ENCODE results near the gene TMPRSS6. TPM values are rescaled to one million over a fixed set of nuclear protein-coding genes. Genes with fewer than 3 reads are reported as not detected.

Gene TMPRSS6
- total RNA-seq, 2 donors from 2014 or later = 86.6 to 343 TPM

DNA sequence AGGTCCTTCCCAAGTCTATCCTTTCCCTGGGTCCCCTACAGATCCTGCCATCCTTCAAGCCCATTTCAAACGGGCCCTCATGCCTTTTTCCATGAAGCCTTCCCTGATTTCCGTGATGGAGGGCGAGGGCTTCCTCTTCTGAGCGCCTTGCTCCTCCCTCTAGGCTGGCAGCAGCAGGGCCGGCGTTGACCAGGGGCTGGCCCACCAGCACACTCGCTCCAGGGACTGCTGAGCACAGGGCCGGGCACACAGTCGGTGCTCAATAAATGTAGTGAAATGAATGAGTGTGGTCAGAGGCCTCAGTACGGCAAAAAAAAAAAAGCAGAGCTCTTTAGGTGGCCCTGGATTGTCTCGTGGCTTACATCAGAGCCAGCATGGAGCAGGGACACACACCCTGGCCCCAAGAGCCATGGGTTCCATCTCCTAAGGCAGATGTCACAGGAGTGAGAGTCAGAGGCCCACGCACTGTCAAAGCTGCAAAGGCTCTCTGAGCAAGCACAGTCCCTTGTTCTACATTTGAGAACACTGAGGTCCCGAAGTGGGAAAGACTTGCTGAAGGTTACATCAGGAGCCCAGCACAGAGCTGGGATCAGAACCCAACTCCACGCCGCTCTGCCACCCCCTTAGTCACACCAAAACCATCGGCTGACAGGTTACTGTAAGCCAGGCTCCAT lies 37.1 kb upstream of the TMPRSS6 start:
- Mint-ChIP-seq H3K27me3 (no peaks in the 10 kb centered on the region), H3K9me3 (no peaks in the 10 kb centered on the region), H3K36me3 (ENCODE audit: low read depth) (peaks cover 87% of the 10 kb centered on the region), H3K4me3 (peak overlapping the region; percentile 96), H3K4me1 (peaks cover 44% of the 10 kb centered on the region), H3K27ac (peak overlapping the region; percentile 89)
- peak; percentile 8 for ATAC-seq (replicated peaks)

DNA sequence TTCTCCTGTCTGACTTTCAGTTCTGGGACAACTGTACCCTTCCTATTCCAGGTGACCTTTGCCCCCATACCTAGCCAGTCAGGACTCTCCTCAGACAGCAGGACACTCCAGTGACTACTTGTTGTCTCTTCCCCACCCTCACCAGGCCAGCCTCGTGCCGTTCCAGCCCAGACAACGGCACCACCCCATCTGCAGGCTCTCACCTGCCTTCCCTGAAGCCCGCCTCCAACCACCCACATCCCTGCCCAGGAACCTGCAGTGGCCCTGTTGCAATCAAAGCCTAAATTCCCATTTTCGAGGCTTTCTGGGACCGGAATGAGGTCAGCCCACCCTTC lies 36.5 kb upstream of the TMPRSS6 start:
- Mint-ChIP-seq H3K36me3 (ENCODE audit: low read depth) (peaks cover 94% of the 10 kb centered on the region), H3K27ac (peak overlapping the region; percentile 89), H3K4me3 (peak overlapping the region; percentile 96), H3K4me1 (peaks cover 38% of the 10 kb centered on the region), H3K9me3 (no peaks in the 10 kb centered on the region), H3K27me3 (no peaks in the 10 kb centered on the region)
- ATAC-seq (replicated peaks) = no peak

DNA sequence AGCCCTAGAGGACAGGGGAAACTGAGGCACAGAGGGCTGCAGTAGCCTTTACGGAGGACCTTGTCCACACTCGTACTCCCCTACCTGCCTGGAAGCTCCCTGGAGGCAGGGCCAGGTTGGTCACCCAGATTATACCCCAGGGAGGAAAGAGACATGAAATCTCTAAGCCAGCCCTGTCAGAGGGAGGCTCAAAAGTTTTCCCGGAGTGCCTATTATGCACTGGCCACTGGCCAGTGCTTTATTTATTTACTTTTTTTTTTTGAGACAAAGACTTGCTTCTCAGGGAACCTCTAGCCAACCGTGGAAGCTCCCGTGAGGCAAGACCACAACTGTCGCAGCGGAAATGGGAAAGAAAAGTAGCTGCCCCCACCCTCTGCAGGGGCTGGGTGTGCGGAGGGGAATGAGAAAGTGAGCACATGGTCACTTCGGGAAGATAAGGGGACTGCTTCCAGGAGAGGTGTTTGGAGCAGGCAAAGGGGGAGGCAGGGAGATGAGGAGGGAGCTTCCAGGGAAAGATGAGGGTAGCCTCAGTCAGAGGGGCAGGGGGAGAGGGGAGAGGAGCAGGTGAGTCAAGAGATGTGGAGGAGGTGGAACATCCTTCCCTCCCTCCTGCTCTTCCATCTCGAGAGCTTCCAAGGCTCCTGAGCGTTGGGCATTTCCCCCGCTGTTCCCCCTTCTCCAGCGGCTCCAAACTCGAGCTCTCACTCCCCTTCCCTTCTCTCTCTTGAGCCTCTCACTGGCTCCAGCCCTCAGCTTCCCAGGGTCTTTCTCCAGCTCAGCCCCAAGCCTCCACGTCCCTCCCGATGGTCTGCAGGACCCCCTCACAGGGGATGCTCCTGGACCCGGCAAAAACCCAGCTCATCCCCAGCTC lies 35.9 kb upstream of the TMPRSS6 start:
- Mint-ChIP-seq H3K27me3 (no peaks in the 10 kb centered on the region), H3K9me3 (no peaks in the 10 kb centered on the region), H3K36me3 (ENCODE audit: low read depth) (peaks cover 100% of the 10 kb centered on the region), H3K27ac (peak overlapping the region; percentile 89), H3K4me3 (peak overlapping the region; percentile 96), H3K4me1 (peaks cover 35% of the 10 kb centered on the region)
- ATAC-seq (replicated peaks) = no peak

DNA sequence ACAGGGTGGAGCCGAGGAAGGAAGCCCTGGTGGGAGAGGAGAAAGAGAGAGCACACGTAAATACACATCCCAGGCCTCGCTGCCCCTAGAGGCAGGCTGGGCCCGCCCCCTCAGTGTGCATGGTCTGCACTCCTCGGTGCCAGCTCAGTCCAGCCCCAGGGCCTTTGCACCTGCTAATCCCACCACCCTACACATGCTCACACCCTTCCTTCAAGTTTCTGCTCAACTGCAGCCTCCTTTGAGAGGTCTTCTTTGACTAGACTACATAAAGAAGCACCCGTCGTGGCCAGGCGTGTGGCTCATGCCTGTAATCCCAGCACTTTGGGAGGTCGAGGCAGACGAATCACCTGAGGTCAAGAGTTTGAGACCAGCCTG lies 34.7 kb upstream of the TMPRSS6 start:
- H3K4me3 Mint-ChIP-seq = peak overlapping the region; percentile 96
- peak overlapping the region; percentile 89 for H3K27ac Mint-ChIP-seq
- H3K27me3 Mint-ChIP-seq = no peaks in the 10 kb centered on the region
- H3K9me3 Mint-ChIP-seq = no peaks in the 10 kb centered on the region
- peaks cover 33% of the 10 kb centered on the region for H3K4me1 Mint-ChIP-seq
- no peak for ATAC-seq (replicated peaks)
- peaks cover 100% of the 10 kb centered on the region for H3K36me3 Mint-ChIP-seq (ENCODE audit: low read depth)

DNA sequence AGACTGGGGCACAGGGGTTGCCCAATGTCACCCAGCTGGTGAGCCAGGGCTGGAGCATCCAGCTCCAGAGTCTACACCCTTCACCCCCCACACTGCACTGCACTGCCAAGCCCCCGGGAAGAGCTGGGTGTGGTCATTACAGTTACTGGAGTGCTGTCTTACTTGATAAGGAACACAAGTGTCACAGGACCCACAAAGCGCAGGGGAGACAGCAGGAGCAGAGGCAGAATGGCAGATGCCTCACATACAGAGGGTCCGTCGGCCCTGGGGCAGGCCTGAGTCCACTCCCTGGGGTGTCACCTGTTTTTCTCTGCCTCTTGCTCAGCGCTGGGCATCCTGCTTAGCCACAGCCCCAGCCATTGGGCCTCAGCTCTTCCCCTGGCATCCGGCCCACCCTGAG lies 32.5 kb upstream of the TMPRSS6 start:
- H3K9me3 Mint-ChIP-seq = no peaks in the 10 kb centered on the region
- no peak overlapping the region for H3K27ac Mint-ChIP-seq
- no peak for ATAC-seq (replicated peaks)
- peaks cover 54% of the 10 kb centered on the region for H3K4me1 Mint-ChIP-seq
- peak overlapping the region; percentile 96 for H3K4me3 Mint-ChIP-seq
- H3K36me3 Mint-ChIP-seq (ENCODE audit: low read depth) = peaks cover 100% of the 10 kb centered on the region
- H3K27me3 Mint-ChIP-seq = no peaks in the 10 kb centered on the region

DNA sequence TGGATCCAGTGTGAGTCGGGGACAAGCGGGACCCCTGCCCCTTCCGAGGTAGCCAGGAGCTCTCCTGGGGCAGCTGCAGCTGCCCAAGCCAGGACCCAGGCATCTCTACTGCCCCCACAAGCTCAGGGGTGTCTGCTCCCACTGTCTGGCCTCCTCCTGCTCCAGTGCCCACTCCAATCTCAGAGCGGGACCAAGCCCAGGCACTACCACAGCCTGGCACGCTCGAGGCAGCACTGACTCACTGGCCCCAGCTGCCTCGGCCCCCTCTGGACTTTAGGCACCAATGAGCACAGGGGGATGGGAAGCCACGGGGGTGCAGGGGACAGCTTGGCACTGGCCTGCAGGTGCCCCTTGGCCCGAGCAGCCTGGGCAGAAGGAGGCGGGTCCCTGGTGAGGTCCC lies 32.0 kb upstream of the TMPRSS6 start:
- peaks cover 57% of the 10 kb centered on the region for H3K4me1 Mint-ChIP-seq
- no peaks in the 10 kb centered on the region for H3K9me3 Mint-ChIP-seq
- no peak for ATAC-seq (replicated peaks)
- peaks cover 100% of the 10 kb centered on the region for H3K36me3 Mint-ChIP-seq (ENCODE audit: low read depth)
- no peaks in the 10 kb centered on the region for H3K27me3 Mint-ChIP-seq
- H3K27ac Mint-ChIP-seq = peak overlapping the region; percentile 86
- peak overlapping the region; percentile 96 for H3K4me3 Mint-ChIP-seq

DNA sequence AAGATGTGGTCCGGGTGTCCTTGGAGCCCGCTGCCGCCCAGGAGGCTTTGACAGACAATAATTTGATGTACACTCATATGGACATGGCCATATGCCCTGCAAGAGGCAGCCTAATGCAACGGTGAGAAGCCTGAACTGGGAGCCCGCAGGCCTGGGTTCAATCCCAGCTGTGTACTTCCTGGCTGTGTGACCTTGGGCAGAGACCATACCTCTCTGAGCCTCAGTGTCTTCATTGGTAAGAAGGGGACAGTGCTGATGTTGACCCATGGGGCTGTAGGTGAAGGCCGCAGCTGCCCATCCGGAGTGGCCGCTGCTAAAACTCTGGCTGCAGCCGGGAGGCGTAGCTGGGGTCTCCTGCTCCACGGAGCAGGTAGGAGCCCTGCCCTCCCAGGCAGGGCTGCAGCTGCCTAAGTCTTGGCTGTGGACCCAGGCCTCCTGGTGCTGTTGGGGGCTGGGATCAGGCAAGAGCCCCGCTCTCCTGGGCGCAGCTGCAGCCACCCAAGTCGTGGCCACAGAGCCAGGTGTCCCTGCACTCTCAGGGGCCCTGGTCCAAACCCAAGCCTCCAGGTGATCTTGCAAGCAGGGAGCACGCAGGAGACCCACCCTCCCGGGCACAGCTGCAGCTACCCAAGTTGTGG lies 31.3 kb upstream of the TMPRSS6 start:
- peak overlapping the region; percentile 96 for H3K4me3 Mint-ChIP-seq
- no peaks in the 10 kb centered on the region for H3K9me3 Mint-ChIP-seq
- peaks cover 50% of the 10 kb centered on the region for H3K4me1 Mint-ChIP-seq
- H3K36me3 Mint-ChIP-seq (ENCODE audit: low read depth) = peaks cover 100% of the 10 kb centered on the region
- no peaks in the 10 kb centered on the region for H3K27me3 Mint-ChIP-seq
- H3K27ac Mint-ChIP-seq = peak overlapping the region; percentile 86
- ATAC-seq (replicated peaks) = no peak

DNA sequence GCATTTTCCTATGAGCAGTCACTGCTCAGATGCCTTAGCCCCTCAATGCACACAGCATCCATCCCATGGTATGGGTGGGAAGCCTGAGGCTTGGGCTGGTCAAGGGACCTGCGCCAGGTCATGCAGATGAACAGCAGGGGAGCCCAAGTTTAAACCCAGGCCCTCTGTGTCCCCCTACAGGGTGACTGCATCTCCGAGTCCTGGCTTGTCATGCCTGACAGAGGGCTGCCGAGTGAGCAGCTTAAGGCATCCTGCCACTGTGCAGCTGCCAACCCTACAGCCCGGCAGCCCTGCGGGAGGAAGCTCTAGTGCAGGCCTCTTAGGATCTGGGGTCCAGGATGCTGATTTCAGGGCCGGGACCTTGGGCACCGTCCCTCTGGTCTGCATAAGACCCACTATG lies 30.2 kb upstream of the TMPRSS6 start:
- Mint-ChIP-seq H3K36me3 (ENCODE audit: low read depth) (peaks cover 100% of the 10 kb centered on the region), H3K4me1 (peaks cover 51% of the 10 kb centered on the region), H3K4me3 (peak overlapping the region; percentile 96), H3K27me3 (no peaks in the 10 kb centered on the region), H3K27ac (peak overlapping the region; percentile 100), H3K9me3 (no peaks in the 10 kb centered on the region)
- ATAC-seq (replicated peaks) = no peak

DNA sequence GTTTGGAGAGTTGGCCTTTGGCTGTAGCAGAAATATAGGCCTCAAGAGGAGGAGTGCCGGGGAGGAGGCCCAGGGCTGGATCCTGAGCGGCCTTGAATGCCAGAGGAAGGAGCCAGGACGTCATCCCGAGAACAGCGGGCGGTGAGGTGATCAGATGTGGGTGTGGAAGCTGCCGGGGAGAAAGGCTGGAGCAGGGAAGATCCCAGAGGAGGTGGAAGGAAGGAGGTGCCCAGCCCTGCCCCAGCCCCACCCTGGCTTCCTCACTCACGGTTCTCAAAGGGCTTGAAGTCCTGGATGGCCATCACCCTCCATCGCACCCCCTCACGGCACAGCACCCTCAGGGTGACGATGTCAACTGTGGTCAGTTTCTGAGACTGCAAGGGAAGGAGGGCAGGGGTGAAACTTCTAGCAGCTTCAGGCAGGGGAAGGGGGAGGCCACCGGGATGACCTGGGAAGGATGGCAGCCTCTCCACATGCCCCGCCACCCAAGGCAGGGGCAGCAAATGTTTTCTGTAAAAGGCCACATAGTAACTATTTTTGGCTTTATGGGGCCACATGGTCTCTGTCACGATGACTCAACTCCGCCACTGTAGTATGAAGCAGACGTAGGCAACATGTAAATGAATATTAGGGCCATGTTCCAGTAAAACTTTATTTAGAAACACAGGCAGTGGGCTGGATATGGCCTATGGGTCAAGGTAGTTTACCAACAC lies 29.5 kb upstream of the TMPRSS6 start:
- H3K36me3 Mint-ChIP-seq (ENCODE audit: low read depth) = peaks cover 100% of the 10 kb centered on the region
- H3K27me3 Mint-ChIP-seq = no peaks in the 10 kb centered on the region
- H3K4me3 Mint-ChIP-seq = peak overlapping the region; percentile 96
- H3K27ac Mint-ChIP-seq = peak overlapping the region; percentile 100
- no peaks in the 10 kb centered on the region for H3K9me3 Mint-ChIP-seq
- ATAC-seq (replicated peaks) = peak; percentile 50
- peaks cover 47% of the 10 kb centered on the region for H3K4me1 Mint-ChIP-seq

DNA sequence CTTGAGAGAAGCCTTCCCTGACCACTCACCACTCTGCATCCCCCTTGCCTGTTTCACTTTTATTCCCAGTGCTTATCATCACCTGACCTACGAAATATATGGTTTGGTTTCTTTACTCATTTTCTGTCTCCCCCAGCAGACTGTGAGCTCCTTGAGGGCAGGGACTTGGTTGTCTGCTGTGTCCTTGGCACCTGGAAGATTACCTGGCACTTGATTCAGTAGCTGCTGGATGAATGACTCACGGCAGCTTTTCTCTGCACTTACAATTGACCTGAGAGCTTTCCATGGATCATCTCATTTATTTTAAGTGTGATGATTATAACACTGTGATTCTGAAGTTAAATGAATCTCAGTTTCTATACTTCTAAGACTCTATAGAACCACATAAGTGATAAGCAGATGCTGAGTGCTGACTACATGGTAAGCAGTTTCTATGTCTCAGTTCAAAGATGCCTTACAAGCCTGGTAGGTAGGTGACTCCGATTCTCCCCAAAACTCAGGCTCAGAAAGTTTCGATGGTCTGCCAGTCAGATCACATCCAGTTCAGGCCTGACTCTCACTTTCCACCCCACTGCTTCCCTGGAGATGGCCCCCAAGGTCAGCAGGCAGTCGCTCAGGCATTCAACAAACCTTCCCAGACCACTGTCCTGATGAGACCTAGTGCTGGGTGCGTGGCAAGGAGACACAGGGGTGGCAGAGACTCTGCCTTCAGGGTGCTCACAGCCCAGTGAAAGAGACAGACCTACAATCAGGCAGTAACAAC lies 28.6 kb upstream of the TMPRSS6 start:
- peaks cover 42% of the 10 kb centered on the region for H3K4me1 Mint-ChIP-seq

DNA sequence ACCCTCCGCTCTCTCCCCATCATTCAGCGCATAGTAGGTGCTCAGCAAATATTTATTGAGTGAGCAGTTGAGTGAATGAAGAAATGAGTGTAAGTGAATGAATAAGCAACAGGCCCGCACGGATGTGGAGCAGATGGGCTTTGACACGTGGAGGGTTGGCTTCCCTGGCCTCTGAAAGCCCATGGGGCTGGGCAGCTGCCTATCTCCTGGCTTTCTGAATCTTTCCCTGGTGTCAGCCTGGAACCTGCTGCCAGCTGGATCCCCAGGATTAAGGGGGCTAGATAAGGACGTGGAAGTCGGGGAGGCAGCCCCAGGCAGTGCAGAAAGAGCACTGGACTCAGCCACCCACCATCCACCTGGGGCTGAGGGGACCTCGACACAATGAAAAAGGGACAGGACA lies 27.6 kb upstream of the TMPRSS6 start:
- Mint-ChIP-seq H3K4me3 (peak overlapping the region; percentile 96), H3K36me3 (ENCODE audit: low read depth) (peaks cover 100% of the 10 kb centered on the region)

More for the DNA sequence above, 28.6 kb upstream of the TMPRSS6 start:
- peak overlapping the region; percentile 100 for H3K27ac Mint-ChIP-seq
- no peaks in the 10 kb centered on the region for H3K27me3 Mint-ChIP-seq
- ATAC-seq (replicated peaks) = peak; percentile 84
- peaks cover 100% of the 10 kb centered on the region for H3K36me3 Mint-ChIP-seq (ENCODE audit: low read depth)
- no peaks in the 10 kb centered on the region for H3K9me3 Mint-ChIP-seq
- H3K4me3 Mint-ChIP-seq = peak overlapping the region; percentile 96

DNA sequence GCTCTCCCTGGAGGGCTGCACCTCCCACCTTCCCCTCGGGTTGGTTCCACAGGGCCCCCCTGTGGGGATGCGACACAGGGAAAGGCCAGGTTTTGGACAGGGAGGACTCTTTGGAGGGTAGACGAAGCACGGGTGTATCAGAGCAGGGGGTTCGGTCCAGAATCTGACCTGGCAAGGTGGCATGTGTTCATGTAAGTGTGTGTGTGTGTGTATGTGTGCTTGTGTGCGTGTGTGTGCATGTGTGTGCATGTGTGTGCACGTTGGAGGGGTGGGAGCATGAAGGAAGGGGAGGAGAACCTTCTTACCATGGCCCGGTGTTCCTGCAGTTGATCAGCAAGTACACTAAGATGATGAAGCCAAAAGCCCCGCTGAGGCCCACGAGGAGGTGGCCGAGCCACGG lies 25.5 kb upstream of the TMPRSS6 start:
- peaks cover 43% of the 10 kb centered on the region for H3K4me1 Mint-ChIP-seq
- no peaks in the 10 kb centered on the region for H3K9me3 Mint-ChIP-seq
- no peak for ATAC-seq (replicated peaks)
- H3K36me3 Mint-ChIP-seq (ENCODE audit: low read depth) = peaks cover 100% of the 10 kb centered on the region
- peak overlapping the region; percentile 56 for H3K27ac Mint-ChIP-seq
- peak overlapping the region; percentile 33 for H3K4me3 Mint-ChIP-seq
- H3K27me3 Mint-ChIP-seq = no peaks in the 10 kb centered on the region

More for the DNA sequence above, 27.6 kb upstream of the TMPRSS6 start:
- H3K27me3 Mint-ChIP-seq = no peaks in the 10 kb centered on the region
- peak overlapping the region; percentile 100 for H3K27ac Mint-ChIP-seq
- ATAC-seq (replicated peaks) = no peak
- no peaks in the 10 kb centered on the region for H3K9me3 Mint-ChIP-seq
- peaks cover 45% of the 10 kb centered on the region for H3K4me1 Mint-ChIP-seq

DNA sequence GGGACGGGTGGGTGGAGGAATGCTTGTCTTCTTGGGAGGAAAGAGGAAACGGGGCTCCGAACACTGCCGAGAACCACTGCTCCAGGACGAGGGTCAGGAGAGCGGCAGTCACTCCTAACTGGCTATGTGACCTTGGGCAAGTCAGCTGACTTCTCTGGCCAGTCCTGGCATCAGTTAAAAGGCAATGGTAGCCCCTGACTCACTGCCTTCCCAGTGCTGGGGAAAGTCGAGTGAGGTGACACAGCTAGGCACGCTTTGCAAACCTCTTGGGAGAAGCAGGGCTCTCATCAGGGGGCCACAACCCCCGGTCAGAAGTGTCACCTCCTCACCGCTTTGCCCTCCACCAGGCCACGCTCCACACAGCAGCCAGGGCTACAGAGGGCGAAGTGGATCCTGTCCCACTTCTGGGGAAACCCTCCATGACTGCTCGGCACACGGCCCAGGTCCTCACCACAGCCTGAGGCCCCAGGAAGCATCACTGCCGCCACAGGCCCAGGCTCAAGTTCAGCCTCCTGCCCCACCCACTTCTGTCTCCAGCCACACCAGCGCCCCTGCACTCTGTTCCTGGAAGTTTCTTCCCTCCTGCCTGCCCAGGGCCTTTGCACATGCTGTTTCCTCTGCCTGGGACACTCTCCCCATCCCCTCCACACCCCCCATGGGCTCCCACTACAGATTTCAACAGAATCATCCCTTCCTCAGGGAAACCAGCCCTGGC lies 23.9 kb upstream of the TMPRSS6 start:
- Mint-ChIP-seq H3K9me3 (no peaks in the 10 kb centered on the region), H3K27ac (peak overlapping the region; percentile 85), H3K36me3 (ENCODE audit: low read depth) (peaks cover 100% of the 10 kb centered on the region), H3K4me3 (no peak overlapping the region), H3K4me1 (peaks cover 38% of the 10 kb centered on the region), H3K27me3 (no peaks in the 10 kb centered on the region)
- no peak for ATAC-seq (replicated peaks)
